GM21360 (cell line): ENCODE results near the gene XRCC5.

ENCODE experiments used
- ATAC-seq: cut with Tn5 transposase; IDR thresholded peaks from one replicate; pipeline ENCODE4 v1.9.1; 2021; ENCODE audit warnings: mild to moderate bottlenecking, moderate library complexity; ENCODE audit not compliant: unreplicated experiment

The XRCC5 gene

DNA sequence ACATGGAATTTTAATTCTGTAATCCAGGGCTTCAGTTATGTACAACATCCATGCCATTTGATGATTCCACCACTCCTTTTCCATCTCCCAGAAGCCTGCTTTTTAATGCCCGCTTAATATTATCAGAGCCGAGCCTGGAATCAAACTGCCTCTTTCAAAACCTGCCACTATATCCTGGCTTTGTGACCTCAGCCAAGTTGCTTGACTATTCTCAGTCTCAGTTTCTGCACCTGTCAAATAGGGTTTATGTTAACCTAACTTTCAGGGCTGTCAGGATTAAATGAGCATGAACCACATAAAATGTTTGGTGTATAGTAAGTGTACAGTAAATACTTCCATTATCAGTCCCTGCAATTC is 108.7 kb downstream of the XRCC5 start:
- ATAC-seq, result peak; percentile 40

GRCh38 chr2:216219861-216220260 is 110.7 kb downstream of the XRCC5 start:
- ATAC-seq, result no peak

DNA sequence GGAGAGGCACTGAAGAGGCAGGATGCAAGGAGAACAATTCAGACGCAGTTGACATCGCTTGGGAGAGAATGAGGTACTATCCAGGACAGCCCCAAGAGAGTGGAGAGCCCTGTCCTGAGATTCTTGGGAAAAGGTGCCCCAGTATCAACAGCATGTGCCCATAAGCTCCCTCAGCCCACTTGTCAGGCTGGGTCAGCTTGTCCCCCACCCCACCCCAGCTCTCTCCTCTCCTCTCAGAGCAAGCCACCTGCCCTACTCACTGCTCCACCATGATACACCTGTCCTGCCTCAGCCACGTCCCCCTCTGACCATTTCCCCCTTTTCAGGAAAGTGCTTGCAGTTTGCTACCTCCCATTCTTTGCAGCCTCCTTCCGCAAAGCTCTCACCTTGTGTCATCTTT is 111.8 kb downstream of the XRCC5 start:
- ATAC-seq, result no peak

DNA sequence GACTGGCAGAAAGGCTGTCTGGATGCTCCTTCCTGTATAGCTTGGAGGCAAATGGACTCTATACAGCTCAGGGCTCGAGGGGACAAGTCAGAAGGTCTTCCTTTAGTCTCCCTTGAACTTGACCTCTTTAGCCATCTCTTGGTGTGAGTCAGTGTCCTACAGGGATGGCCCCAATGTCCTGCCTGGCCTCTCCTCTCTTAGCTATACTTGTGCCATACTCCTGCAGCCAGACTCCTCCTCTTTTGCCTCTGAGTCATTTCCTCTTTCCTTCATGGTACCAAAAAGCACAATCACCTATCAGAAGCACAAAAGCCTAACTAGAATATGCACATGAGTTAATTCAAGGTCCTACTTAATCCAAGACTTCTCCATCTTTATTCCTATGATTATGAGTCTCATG is 112.7 kb downstream of the XRCC5 start:
- ATAC-seq, result no peak

DNA sequence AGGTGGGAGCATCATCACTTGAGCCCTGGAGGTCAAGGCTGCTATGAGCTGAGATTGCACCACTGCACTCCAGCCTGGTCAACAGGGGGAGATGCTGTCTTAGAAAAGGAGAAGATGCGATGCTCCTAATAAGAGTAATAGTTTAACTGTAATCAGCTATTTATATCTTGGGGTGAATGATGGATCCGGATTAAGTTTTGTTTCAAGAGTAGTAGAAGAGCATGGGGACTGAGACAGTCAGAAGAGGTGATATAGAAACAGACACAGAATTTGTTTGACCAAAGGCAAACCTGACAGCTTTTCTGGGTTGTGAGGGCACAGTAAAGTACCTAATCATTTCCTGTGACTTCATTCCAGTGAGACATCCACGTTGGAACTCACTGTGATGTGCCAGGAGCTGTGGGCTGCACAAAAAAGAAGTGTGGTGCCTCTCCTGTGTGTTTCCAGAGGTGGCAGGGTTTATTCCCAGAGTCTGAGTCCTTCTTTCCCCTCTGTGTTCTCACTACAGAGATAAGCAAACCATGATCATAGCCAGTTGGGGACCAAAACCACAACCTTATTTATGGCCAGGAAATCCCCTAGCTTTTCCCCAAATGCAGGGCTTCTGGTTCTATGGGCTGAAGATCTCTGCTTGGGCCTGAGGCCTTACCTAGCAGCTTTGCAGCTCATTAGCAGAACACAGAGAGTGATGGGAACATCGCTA is 113.7 kb downstream of the XRCC5 start:
- ATAC-seq, result peak; percentile 65

GRCh38 chr2:216224388-216224787 is 115.2 kb downstream of the XRCC5 start:
- ATAC-seq, result no peak

DNA sequence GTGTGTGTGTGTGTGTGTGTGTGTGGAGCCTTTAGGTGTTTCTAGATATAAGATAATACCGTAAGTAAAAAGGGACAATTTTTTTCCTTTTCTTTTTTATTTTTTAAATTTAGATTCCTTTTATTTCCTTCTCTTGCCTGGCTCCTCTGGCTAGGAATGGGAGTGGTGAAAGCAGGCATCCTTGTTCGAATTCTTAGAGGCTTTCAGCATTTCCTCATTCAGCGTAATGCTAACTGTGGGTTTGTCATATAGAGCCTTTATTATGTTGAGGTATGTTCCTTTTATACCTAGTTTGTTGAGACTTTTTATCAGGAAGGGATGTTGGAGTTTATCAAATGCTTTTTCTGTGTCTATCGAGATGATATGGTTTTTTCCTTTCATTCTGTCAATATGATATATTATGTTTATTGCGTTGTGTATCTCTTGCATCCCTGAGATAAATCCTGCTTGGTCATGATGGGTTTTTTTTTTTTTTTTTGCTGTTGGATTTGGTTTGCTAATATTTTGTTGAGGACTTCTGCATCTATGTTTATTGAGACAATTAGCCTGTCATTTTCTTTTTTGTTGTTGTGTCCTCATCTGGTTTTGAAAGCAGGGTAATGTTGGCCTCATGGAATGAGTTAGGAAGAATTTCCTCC is 120.2 kb downstream of the XRCC5 start:
- no peak for ATAC-seq

DNA sequence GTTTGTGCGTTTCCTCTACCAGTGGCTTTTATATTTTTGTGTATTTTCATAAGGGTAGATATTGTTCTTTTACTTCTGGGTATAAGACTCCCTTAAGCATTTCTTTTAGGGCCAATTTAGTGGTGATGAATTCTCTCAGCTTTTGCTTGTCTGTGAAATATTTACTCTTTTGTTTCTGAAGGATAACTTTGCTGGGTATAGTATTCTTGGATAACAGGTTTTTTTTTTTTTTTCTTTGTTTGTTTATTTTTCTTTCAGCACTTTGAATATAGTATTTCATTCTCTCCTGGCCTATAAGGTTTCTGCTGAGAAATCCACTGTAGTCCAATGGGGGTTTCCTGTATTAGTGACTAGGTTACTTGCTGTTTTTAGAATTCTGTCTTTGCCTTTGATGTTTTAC is 122.7 kb downstream of the XRCC5 start:
- ATAC-seq, result no peak

GRCh38 chr2:216232721-216233120 is 123.6 kb downstream of the XRCC5 start:
- ATAC-seq, result no peak

GRCh38 chr2:216233281-216233995 is 124.3 kb downstream of the XRCC5 start:
- no peak for ATAC-seq

GRCh38 chr2:216234106-216234505 is 125.0 kb downstream of the XRCC5 start:
- no peak for ATAC-seq

GRCh38 chr2:216235462-216235861 is 126.3 kb downstream of the XRCC5 start:
- ATAC-seq, result no peak

GRCh38 chr2:216235896-216236295 is 126.7 kb downstream of the XRCC5 start:
- no peak for ATAC-seq

- no peak for ATAC-seq
These were observed 127.3 kb downstream of the XRCC5 start for GRCh38 chr2:216236486-216236885.

GRCh38 chr2:216242365-216242764 is 133.2 kb downstream of the XRCC5 start:
- ATAC-seq, result no peak

DNA sequence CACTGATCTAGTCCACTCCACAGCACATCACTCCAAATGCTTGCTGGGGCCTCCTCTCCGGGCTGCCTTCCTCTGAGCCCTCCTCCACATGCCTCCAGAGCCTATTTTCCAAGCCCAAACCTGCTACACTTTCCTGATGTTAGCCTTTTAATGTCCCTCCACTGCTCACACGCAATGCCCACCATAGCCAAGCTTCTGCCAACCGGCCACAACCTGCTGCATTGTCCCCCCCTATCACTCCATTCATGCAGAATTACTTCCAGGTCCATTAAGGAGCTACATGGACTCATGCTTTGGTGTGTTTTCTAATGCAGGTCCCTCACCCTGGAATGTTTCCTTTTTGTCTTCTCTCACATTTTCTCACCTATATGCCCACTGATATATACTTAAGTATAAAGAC is 133.9 kb downstream of the XRCC5 start:
- no peak for ATAC-seq

GRCh38 chr2:216245391-216245975 is 136.3 kb downstream of the XRCC5 start:
- ATAC-seq, result no peak

DNA sequence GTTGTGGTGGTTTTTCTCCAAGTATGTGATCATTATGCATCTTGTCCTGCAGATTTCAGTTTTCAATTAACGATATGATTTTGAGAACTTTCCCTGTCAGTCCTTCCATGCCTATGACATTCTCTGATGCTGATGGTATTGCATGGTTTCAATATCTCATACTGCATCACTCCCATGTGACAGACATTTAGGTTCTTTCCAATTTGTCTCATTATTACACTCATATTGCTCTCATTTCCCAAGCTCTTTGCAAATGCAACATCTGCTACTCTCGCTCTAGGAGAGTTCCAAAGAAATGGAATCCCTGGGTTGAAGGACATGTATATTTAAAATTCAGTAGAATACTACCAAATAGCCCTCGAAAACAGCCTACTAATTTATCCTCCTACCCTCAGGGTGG is 137.6 kb downstream of the XRCC5 start:
- no peak for ATAC-seq
